Ammon's horn (tissue), 1 donor: ENCODE results near the gene ATP6V1E1.

ENCODE experiments used
- DNase-seq: peaks from one replicate; pipeline ENCODE4 v3.0.0-alpha.2; 2016; ENCODE audit warnings: low spot score

ATP6V1E1 gene

DNA sequence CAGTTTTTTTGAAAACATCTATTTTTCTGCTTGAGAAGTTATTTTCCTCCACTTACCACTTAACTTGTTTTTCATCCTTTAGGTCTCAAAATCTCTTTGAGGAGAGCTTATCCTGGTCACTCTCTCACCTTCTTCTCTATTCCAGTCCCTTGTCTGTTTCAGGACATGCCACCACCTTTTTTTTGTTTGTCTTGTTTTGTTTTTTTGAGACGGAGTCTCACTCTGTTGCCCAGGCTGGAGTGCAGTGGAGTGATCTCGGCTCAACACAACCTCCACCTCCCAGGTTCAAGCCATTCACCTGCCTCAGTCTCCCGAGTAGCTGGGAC lies 5.4 kb upstream of the ATP6V1E1 start:
- no peak for DNase-seq

DNA sequence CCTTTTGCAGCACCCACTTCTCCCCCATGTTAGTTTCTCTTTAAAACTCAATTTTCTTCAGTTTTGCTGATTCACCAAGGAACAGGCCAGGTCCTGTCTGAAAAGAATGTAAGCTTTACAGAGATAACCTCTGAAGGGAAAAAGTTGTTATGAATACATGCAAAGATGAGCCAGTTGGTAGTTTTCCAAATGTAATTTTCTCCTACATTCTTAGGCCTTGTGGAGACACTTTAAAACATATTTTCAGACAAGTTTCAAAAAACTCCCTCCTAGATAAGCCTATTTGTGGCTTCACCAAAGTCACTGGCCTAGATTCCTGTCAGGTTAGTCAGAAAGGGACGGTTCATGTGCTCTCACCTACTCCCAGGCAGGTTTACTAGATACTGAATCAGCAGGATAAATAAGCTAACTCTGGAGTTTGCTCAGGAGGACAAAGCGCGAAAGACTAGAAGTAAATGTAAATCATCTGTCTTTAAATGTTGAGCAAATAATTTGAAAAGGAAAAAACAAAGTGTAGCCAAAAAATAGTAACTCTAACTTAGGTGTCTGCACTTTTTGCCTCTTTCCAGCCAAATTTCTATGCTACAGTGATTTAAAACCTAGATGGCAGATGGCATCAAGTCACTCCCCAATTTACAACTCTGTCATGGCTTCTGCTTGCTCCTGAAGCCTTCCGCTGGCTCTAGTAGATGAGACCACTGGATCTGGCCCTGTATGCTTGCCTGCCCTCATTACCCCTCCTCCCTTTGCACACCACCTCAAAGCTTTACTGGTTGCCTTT lies 4.9 kb upstream of the ATP6V1E1 start:
- DNase-seq: no peak

DNA sequence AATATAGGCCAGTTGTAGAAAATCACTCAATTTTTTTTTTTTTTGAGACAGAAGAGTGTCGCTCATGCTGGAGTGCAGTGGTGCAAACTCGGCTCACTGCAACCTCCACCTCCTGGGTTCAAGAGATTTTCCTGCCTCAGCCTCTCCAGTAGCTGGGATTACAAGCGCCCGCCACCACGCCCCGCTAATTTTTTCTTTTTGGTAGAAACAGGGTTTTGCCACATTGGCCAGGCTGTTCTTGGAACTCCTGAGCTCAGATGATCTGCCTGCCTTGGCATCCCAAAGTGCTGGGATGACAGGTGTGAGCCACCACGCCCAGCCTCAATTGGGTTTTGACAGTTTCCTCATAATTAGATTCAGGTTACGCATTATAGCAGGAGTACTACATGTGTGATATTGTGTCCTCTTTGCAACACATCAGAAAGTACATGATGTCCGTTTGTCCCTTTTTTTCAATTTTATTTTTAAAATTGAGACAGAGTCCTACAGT lies 2.6 kb upstream of the ATP6V1E1 start:
- no peak for DNase-seq

DNA sequence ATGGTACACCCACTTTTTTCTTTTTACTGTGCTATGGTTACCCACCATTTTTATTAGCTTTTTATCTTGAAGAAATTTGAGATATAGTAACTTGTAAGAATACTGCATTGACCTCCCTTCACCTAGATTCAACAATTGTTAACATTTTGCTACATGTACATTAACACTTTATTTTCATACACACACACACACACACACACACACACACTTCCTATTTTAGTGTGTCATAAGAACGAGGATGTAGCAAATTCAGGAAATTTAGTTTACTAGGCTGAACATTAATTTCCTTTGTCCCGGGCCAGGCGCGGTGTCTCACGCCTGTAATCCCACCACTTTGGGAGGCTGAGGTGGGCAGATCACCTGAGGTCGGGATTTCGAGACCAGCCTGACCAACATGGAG lies 1.1 kb upstream of the ATP6V1E1 start:
- DNase-seq: no peak

DNA sequence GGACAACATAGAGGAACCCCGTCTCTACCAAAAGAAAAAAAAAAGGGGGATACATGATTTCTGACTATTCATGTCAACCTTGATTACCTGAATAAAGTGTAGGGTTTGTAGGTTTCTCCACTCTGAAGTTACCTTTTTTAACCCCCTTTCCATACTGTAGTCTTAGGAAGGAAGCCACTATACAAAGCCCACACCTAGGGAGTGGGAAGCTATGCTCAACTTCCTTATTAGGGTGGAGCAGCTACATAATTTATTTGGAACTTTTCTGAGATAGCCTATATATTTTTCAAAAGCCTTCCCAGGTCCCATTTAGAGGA lies 582 bp upstream of the ATP6V1E1 start:
- no peak for DNase-seq

DNA sequence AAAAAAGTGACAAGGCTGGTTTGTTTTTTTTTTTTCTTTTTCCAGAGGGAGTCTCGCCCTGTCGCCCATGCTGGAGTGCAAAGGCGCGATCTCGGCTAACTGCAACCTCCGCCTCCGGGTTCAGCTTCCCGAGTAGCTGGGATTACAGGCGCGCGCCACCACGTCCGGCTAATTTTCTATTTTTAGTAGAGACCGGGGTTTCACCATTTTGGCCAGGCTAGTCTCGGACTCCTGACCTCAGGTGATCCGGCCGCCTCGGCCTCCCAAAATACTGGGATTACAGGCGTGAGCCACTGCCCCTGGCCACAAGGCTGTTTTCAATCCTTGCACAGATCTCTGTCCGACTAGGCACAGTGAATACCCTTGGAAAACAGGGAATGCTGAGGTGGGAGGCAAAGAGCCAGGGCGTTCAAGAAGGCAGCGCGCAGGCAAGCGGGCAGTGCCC lies 566 bp downstream of the ATP6V1E1 start:
- no peak for DNase-seq

DNA sequence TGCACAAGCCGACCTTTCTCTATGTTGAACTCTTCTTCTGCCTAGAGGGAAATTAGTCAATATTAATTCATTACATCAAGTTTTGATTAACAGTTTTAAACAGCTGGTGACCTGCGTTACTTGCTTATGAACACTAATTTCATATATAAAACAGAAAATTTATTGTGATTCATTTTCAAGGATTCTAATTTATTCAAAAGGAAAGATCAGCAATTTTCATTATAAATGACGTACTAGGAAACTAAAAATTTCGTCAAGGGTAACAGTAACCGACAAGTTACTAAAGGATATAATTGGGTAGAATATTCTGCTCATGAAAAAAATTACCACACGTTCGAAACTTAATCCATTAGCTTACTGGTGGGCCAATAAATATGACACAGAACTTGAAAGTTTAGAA lies 15.3 kb downstream of the ATP6V1E1 start:
- DNase-seq: no peak

DNA sequence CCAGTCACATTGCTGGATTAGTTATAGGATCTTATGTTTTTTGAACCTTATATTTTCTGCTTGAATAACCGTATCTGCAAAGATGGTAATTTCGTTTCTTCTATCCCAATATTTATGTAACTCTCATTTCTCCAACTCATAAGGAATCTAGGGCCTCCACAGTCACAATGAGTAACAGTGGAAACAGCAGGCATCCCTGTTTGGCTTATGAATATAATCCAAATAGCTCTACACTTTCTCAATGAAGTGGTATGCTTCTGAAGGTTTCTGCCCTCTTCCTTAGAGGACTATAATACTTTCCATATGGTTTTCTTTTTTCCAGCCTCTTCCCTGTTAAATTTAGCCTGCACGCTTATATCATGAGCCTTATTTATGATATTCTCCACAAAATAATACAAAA lies 16.5 kb downstream of the ATP6V1E1 start:
- no peak for DNase-seq

DNA sequence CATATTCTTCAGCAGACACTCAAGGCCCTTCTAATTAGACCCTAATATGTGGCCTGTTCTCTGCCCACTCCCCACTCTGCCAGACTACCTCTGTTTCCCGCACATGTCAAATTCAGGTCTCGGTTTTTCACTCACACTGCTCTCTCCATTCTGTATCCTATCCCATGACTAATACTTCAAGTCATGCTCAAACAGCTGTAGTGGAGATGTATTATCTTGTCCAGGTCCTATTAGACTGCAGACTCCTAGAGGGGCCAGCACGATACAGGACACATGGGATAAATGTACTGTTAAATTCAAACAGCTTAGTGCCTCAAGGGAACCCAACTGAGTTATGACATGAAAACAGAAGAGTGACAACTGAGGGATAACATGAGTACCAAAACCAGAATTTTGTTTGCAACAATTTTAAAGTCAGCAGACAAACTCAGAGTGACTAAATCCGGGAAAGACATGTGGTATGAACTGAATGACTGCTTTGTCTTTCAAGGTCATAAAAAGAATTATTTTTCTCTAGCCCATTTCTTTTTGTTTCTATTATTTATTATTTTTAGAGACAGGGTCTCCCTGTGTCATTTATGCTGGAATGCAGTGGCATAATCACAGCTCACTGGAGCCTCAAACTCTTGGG lies 20.5 kb downstream of the ATP6V1E1 start:
- DNase-seq: no peak

DNA sequence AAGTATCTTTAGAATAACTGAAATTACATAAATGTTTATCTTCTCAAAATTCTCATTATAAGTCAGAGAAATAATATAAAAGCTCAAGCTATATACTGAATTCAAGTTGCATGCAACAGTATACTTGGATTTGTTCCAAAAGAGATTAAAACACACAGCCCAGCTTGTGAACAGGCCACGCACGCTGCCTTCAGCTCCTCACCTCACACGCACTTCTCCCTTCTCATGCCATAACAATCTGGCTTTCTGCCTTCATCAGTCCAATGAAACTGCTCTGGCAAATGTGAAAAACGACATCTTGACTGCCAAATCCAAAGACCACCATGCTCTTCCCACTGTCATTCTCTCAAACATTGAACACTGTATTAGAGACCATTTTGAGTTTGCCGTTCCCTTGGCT lies 22.1 kb downstream of the ATP6V1E1 start:
- DNase-seq: no peak

DNA sequence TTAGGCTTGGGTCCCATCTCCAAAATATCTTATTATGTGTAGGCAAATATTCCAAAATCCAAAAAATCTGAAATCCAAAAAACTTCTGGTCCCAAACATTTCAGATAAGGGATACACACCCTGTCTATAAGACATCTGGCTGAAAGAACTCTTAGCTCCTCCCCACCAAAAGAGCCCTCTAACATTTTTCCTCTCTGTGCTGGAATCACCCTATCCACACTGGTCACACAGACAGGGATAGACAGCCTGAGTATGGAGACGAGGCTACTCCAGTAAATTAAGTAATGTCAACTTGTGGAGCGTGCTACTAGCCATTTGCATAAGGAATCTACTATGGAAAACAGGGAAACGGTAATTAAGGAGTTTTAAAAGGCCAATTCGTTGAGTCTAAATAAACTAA lies 24.9 kb downstream of the ATP6V1E1 start:
- no peak for DNase-seq

DNA sequence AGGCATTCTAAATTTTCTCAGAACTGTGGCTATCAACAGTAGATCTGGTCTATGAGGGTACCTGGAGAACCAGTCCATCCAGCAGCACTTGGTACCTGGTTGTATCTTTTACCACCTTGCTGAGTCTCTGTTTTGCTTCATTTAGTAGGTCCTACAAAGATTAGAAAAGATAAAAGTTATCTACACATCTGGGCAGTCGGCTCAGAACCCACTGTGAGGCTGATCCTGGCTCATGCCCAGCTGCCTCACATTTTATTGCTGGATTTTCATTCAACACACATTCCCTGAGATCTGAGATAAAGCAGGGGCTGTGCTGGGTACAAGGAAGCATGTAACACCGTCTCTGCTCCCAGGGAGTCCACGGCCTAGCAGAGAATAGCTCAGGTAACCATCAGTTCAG lies 27.5 kb downstream of the ATP6V1E1 start:
- no peak for DNase-seq

DNA sequence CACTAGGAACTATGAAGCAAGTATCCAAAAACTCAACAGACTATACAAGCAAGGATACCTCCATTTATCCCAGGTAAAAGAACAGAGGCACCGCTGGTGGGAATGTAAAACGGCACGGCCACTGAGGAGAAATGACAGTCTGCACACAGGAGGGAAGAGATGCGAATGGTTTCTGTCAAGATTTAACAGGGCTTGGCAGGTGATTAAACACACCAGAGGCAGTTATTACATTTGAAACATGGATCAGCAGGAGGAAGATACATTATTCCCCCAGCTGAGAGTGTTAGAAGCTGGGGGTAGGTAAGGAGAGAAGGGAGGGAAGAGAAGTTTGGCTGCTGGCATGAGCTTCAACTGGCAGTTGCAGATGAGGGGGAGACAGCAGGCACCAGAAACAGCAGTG lies 30.2 kb downstream of the ATP6V1E1 start:
- DNase-seq: no peak

DNA sequence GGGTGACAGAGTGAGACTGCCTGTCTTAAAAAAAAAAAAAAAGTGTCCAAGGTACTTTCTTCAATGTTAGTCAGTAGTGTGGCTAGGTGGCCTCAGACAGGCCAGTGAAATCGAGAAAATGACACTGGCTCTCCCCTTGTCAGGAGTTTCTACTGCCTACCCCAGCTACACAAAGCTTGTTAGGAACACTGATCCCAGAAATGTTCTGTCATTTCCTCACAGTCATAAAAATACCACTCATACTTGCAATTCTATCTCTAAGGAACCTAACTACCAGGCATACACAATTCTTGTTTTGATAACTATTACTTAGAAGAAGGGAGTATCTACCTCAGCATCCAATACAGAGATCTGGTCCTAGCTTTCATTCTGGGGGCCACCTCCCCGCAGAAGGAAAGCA lies 31.3 kb downstream of the ATP6V1E1 start:
- no peak for DNase-seq

DNA sequence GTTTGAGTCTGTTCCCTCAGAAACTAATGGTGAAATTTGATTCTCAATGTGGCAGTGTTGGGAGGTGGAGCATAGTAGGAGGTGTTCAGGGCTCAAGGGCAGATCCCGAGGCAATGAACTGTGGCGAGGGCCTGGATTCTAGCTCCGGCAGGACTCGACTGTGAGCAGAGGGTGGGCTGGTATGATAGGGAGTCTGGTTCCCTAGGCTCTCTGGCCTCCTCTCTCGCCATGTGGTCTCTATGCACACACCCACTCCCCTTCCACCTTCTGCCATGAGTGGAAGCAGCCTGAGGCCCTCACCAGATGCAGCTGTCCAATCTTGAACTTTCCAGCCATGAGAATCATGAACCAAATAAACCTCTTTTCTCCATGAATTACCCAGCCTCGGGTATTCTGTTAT lies 32.3 kb downstream of the ATP6V1E1 start:
- no peak for DNase-seq

DNA sequence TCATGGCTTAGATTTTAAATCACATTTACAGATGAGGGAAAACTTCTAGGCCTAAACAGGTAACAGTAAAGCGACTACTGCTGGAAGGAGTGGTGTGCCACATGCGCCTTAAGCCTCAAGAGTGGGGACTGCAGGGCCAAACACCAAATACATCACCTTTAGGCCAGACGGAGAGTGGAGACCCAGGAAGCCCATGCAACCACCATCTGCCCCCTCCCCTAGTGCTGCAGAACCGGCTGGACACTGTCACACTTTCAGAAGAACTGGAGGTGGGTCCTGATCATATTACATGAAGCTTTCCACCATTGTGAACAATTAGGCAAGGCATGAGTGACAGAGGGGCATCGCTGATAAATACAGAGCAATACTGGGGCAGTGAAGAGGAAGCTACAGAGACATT lies 36.3 kb downstream of the ATP6V1E1 start:
- no peak for DNase-seq

DNA sequence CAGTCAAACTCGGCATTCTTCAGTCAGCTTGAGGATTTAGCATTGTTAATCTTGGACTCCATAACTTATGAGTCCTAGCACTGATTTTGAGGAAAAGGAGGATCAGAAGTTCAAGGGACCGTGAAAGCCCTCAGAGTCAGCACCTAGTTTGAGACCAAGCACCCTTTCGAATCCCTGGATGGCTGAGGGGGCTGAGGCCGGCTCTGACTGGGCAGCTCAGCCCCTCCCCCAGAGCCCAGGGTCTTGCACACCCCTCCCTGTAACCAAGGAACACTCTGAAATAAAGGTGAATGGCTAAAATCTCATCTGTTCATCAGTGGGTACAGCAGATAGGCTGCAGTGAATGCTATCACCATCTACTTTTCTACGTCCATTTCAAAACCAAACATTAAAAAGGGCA lies 38.0 kb downstream of the ATP6V1E1 start:
- no peak for DNase-seq

DNA sequence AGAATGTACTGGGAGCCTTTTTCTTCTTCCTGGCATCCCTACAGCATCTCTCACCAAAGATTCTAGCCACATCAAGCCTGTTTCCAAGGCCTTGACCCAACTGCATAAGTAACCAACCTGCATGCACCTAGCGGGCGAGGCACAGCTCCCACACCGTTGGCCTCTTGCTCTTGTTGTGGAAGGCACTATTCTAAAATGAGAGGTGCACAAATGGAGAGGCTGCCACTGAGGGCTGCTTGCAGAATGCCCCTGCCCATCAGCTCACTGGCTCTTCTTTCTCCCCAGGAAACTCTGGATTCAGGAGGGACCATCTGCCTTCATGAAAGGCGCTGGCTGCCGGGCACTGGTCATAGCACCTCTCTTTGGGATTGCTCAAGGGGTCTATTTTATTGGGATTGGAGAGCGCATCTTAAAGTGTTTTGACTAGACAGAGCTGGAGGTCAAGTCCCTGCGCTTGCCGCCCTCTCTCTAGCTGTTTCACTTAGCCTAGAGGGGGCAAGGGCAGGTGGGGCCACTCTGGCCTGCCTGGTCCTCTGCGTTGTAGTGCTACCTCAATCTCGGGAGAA lies 38.7 kb downstream of the ATP6V1E1 start:
- no peak for DNase-seq

DNA sequence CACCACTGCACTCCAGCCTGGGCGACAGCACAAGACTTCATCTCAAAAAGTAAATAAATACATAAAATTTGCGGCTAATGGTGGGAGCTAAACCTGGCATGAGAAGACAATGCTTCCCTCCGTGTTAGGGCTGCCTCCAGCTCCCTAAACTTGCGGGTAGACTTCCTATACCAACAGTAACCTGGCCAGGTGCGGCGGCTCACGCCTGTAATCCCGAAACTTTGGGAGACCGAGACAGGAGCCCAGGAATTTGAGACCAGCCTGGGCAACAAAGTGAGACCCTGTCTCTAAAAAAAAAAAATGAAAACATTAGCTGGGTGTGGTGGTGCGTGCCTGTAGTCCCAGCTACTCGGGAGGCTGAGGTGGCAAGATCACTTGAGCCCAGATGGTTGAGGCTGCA lies 39.9 kb downstream of the ATP6V1E1 start:
- no peak for DNase-seq

DNA sequence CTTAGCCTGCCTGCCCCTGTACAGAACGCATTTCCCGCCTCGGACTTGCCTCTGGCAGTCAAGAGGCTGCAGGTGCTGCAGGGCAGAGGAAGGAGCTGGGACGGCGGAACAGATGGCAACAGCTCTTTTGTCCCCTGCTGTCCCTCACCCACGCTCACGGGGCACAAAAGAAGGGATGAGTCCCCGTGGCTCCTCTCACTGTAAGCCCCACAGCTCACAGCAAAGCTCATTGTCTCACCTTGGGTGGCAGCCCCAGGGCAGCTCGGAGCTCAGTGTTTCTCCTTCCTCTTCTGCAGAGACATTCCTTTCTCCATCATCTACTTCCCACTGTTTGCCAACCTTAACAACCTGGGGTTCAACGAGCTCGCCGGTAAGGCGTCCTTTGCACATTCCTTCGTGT lies 40.9 kb downstream of the ATP6V1E1 start:
- no peak for DNase-seq

DNA sequence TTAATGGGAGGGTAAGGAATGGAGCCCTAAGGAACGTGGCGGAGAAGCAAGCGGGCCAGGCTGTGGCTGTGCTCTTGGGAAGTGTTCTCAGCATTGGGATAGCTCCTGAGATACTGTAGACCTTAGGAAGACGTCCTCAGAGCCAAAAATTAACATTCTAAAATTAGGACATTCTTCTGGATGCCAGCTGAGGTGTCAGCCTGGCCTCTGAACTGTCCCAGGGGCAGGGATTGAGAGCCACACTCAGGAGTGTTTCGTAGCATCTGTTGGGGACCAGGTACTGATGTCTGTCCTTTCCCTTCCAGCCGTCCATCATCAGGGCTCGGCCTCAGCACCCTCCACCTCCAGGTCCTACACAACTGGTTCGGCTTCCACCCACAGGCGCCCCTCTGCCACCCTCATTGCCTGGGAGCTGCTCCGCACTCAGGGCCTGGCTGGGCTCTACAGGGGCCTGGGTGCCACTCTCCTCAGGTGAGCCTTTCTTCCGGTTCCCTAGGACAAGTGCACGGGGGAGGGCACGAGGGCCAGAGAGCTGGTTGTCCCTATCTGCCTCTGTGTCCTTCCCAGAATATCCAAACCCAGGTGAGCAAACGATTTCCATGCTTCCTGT lies 41.6 kb downstream of the ATP6V1E1 start:
- DNase-seq: no peak

DNA sequence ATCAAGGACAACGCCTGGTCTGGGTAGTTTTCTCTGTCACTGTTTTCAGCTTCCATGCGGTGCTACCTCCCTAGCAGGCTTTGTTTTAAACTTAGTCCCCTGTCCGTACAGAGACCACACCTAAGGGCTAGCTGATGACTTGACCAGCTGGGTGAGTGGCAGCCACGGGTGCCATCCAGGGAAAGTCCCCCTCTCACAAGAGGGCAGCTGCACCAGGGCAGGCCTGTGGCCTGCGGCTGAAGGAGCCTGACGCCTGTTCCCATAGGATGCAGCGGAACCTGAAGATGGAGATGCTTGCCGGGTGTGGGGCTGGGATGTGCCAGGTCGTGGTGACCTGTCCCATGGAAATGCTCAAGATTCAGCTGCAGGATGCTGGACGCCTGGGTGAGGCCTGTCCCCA lies 45.4 kb downstream of the ATP6V1E1 start:
- DNase-seq: no peak

DNA sequence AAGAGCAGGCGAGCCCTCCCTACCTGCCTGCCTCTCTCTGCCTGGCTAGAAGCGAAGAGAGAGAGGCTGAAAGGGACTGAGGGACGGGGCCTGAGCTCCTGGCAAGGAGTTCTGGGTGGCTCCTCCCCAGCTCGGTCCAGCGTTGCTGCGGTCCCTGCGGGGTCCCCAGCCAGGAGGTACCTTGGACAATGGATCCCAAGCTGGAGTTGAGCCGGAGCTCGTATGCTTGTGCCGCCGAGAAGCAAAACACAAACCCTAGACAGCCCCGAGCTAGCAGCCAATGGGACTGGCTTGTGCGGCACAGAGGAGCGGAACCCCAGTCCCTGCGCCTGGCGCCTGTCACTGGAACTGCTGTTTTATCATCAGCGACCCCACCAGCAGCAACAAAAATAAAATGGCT lies 46.9 kb downstream of the ATP6V1E1 start:
- DNase-seq: no peak
